IPS-NIHi7 (cell line): ENCODE results near the gene ANTXR2.
"Not testable (repeated sequence)": the region's sequence is repeated elsewhere in the genome, so short reads cannot be mapped to it uniquely, and the experiment has no call there.

Source experiments
- DNase-seq: peaks from one replicate; pipeline ENCODE4 v3.0.0; 2012; ENCODE audit warnings: mixed read lengths; ENCODE audit errors: extremely low spot score

The ANTXR2 gene

GRCh38 chr4:80072744-80073472, at the start of gene ANTXR2:
Gene ANTXR2, minus strand, starts transcription at chr4:80073229. Its CDS starts 669 bp downstream, at chr4:80072560.
- peak; percentile 85 for DNase-seq

- DNase-seq = not testable (repeated sequence)
Measured at GRCh38 chr4:80121815-80122214, 48.8 kb upstream of the ANTXR2 start.

- not testable (repeated sequence) for DNase-seq
Measured at GRCh38 chr4:80119620-80120019, 46.6 kb upstream of the ANTXR2 start.

- DNase-seq = no peak
Measured at GRCh38 chr4:80116516-80116915, 43.5 kb upstream of the ANTXR2 start.

DNA sequence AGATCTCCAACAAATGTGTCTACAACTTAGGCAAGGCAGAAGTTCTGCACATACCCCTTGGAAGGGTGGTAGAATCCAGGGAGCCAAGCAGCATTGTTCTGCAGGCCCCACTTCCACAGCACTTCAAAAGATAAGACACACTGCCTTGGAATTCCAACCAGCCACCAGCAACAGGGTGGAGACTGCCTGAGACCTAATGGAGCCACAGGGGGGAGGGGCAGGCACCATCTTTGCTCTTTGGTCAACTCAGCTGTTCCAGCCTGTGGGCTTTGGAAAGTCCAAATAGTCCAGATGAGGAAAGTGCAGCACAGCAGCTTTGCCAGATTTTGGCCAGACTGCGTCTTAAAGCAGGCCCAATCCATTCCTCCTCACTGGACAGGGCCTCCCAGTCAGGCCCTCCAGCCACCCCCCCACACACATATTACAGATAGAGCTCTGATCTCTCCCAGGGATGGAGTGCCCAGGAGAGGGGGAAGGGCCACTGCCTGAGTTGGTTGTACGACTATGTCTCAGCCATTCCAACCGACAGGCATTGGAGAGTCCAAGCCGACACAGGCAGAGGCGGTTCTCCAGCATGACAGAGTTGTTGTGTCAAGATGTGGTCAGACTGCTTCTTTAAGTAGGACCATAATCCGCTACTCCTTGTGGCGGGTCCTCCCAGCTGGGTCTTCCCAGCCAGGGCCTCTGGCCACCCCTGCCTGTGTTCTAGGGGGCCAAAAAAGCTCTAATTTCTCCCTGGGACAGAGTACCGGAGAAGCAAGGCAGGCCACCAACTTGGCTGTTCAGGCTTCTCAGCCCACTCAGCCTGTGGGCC, 42.5 kb upstream of the ANTXR2 start:
- DNase-seq = no peak

DNA sequence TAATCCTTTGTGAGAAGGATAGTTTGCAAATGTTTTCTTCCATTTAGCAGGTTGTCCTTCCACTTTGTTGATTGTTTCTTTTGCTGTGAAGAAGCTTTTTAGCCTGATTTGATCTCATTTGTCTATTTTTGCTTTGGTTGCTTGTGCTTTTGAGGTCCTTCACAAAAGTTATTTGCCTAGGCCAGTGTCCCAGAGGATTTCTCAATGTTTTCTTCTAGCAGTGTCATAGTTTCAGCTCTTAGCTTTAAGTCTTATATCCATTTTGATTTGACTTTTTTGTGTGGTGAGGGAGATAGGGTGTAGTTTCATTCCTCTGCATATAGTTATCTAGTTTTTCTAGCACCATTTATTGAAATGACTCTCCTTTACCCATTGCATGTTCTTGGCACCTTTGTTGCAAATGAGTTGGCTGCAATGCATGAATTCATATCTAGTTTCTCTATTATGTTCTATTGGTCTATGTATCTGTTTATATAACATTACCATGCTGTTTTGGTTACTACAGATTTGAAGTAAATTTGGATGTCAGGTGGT, 41.8 kb upstream of the ANTXR2 start:
- DNase-seq = no peak

DNA sequence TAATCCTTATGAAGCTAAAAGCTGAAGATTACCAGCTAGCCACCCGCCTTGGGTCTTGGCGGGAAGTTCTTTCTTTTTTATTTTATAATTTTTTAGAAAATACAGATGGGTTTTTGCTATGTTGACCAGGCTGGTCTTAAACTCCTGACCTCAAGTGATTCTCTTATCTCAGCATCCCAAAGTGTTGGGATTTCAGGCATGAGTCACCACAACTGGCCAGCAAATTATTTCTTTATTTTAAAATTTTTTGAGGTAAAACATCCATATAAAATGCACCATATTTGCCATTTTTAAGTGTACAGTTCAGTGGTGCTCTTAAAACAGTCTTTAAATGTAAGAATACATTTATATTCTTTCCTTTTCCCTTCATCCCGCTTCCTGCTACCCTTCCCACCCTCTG, 40.6 kb upstream of the ANTXR2 start:
- DNase-seq = no peak

- DNase-seq = no peak
Measured at GRCh38 chr4:80112236-80112635, 39.2 kb upstream of the ANTXR2 start.

- DNase-seq = no peak
Measured at GRCh38 chr4:80111276-80111675, 38.2 kb upstream of the ANTXR2 start.

DNA sequence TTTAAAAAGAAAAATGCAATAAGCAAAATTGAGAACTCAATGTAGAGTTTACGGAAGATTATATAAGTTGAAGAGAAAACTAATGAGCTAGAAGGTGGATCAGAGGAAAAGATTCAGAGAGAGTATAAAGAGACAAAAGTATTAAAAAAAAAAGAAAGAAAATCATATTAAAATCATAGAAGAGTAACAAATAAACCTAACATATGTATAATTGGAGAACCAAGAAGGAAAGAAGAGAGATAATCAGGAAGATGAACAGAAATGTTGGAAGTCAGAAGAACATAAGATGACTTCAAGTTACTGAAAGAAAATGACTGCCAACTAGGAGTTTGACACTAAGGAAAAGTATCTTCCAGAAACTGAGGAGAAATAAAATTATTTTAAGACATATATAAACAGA, 34.3 kb upstream of the ANTXR2 start:
- DNase-seq = no peak

- DNase-seq = no peak
Measured at GRCh38 chr4:80104927-80105326, 31.9 kb upstream of the ANTXR2 start.

GRCh38 chr4:80103629-80104028, 30.6 kb upstream of the ANTXR2 start:
- DNase-seq = no peak

GRCh38 chr4:80101792-80102116, 28.7 kb upstream of the ANTXR2 start:
- no peak for DNase-seq

- no peak for DNase-seq
Measured at GRCh38 chr4:80101071-80101791, 28.2 kb upstream of the ANTXR2 start.

DNA sequence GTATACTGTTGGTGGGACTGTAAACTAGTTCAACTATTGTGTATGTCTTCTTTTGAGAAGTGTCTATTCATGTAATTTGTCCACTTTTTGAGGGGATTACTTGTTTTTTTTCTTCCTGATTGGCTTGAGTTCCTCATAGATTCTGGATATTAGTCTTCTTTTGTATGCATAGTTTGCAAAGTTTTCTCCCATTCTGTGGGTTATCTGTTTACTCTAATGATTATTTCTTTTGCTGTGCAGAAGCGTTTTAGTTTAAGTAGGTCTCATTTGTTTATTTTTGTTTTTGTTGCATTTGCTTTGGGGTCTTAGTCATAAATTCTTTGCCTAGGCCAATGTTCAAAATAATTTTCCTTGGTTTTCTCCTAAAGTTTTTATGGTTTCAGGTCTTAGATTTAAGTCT, 26.6 kb upstream of the ANTXR2 start:
- no peak for DNase-seq

GRCh38 chr4:80098635-80099034, 25.6 kb upstream of the ANTXR2 start:
- no peak for DNase-seq

DNA sequence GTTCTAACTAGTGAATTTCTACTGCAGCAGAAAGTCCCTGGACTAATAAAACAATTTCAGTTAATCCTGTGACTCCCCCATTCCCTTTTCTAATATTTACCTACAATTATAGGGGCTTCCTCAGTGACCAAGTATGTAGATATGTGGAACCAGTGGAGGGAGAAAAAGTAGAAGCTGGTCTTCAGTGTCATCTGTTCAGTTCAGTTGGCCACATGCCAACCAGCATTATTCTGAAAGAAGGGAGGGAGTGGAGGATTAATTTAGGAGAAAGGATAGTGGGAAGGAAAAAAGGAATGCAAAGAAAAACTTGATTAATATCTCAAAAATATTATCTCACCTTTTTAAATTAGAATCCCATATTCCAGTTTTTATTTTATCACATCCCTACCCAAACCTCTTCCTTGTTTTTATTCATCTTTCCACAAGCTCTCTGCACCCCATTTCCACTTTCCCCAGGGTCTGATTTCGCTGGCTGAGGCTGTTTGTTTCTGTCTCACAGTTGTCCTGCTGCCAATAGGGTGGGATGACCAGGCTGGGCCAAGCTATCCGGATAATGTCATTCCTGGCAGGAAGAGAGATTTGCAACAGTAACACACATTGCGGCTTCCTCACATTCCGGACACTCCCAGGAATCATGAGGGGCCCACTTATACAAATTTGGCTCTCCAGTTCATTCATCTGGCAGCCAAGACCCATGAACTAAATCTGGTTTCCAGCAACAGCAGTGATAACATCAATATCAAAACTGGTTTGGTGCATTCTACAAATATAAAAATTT, 24.6 kb upstream of the ANTXR2 start:
- DNase-seq = no peak

GRCh38 chr4:80096175-80096850, 23.3 kb upstream of the ANTXR2 start:
- DNase-seq = no peak

GRCh38 chr4:80094191-80094590, 21.2 kb upstream of the ANTXR2 start:
- DNase-seq = no peak

DNA sequence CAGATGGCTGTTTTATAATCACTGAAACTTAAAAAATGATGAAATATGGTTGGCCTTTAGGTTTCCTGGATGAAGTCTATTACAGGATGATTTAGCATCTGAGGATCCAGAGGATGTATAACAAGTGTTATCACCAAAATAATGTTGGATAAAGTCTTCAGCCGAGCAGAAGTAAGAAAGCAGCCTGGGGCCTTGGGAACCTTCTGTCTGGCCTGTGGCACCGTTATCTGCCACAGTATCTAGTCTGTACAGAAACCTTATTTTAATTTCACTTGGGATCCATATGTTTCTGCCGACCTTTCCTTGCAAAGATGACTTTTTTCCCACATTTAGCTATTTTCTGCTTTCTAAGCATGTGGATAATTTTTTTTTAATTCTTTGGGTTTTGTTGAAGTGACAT, 20.5 kb upstream of the ANTXR2 start:
- DNase-seq = no peak

DNA sequence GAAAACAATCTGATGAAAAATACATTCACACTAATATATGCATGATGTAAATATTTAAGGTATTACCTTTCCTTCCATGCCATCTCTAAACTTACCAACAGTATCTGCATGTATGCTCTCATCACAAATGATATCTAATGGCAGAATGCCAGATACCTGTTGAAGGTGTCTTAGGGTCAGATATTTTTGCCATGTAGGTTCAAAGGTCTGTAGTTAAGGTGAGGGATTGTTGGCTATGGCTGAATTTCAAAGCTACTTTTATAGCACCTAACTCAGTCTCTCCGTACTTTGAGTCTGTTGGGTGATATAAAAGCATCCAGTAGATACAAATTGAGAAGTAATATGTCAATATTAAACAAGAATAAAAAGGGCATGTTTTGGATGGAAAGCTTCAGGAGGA, 19.8 kb upstream of the ANTXR2 start:
- no peak for DNase-seq
